K562 (cell line): Measurements from ENCODE around the gene CCDC13. TPM values are rescaled to one million over a fixed set of nuclear protein-coding genes. Genes with fewer than 3 reads are reported as not detected.

ENCODE experiments used
- ATAC-seq: fragments of 200-7000 bp; cut with Tn5 transposase; 3 replicates; pipeline ENCODE4 v1.9.1; 2020; ENCODE audit warnings: moderate library complexity
- BruUV-seq: library from RNA; stranded (reverse); fragments of 400-500 nt; replicated peaks from 2 replicates; lab custom pipeline; 2021; lab: Mats Ljungman, UMichigan
- CTCF ChIA-PET: fragments of 300-600 bp; formaldehyde crosslinking; extraction: SDS; loops from one replicate; lab custom pipeline; 2021; ENCODE audit warnings: low intra/inter-chr PET ratio; lab: Yijun Ruan, JAX
- POLR2A ChIA-PET: fragments of 300-600, 350-650 bp; sonication (Branson Sonifier 250); formaldehyde crosslinking; extraction: SDS; loops from one replicate; lab custom pipeline; 2021; ENCODE audit warnings: antibody characterized with exemption, inconsistent platforms; lab: Yijun Ruan, JAX
- DNase-seq, 4 experiments: peaks; one replicate each; pipeline versions ENCODE4 v3.0.0 to v3.0.0-alpha.2; 2011 to 2018; ENCODE audit warnings: low spot score in 3 of 4, mixed read lengths in 3 of 4; ENCODE audit errors: extremely low read depth in 1 of 4
- FAIRE-seq: peaks from 2 replicates; lab custom pipeline; 2011; peaks lifted over from hg19 to GRCh38; lab: Jason Lieb, UNC
- H2AFZ ChIP-seq: 2 replicates; pipeline ENCODE4 v1.6.0; 2011; ENCODE audit warnings: low read depth, low read length, control low read depth, inconsistent platforms
- H3K27ac ChIP-seq: fragments of 200-600 bp; 3 replicates; pipeline ENCODE4 v1.8.0; 2011; ENCODE audit warnings: low read depth, mild to moderate bottlenecking, control low read depth, inconsistent platforms, low read length, moderate library complexity, mixed read lengths; ENCODE audit errors: extremely low read depth
- H3K27me3 ChIP-seq, 2 experiments: fragments of 300-600 bp in 1 of 2; 2 replicates in 1 of 2; 3 replicates in 1 of 2; pipeline versions ENCODE4 v1.6.0 to v1.8.0; 2011; ENCODE audit warnings: inconsistent platforms in 2 of 2, low read length in 2 of 2, mild to moderate bottlenecking in 1 of 2, mixed read lengths in 1 of 2, moderate library complexity in 1 of 2; ENCODE audit not compliant: control insufficient read depth in 2 of 2, insufficient read depth in 2 of 2
- H3K36me3 ChIP-seq: fragments of 300-600 bp; 3 replicates; pipeline ENCODE4 v1.8.0; 2011; ENCODE audit warnings: mild to moderate bottlenecking, low read length, inconsistent platforms; ENCODE audit not compliant: control insufficient read depth, insufficient read depth
- H3K4me1 ChIP-seq, 2 experiments: fragments of 200-600 bp in 1 of 2; replicated peaks in 1 of 2; 2 replicates in 1 of 2; 3 replicates in 1 of 2; pipeline versions ENCODE4 v1.5.1 to v1.8.0; 2011; ENCODE audit warnings: inconsistent platforms in 2 of 2, low read length in 2 of 2, mild to moderate bottlenecking in 1 of 2, mixed read lengths in 1 of 2, moderate library complexity in 1 of 2; ENCODE audit not compliant: control insufficient read depth in 2 of 2, insufficient read depth in 2 of 2
- H3K4me2 ChIP-seq: 2 replicates; pipeline ENCODE4 v1.6.1; 2011; ENCODE audit warnings: low read length, control low read depth, inconsistent platforms, mixed read lengths; ENCODE audit not compliant: insufficient read depth
- H3K4me3 ChIP-seq: fragments of 200-600 bp; sonication (generic), shearing (Covaris generic); 2 replicates; pipeline ENCODE4 v1.5.1; 2016; ENCODE audit warnings: control low read depth, inconsistent platforms
- H3K79me2 ChIP-seq: fragments of 200-600 bp; 3 replicates; pipeline ENCODE4 v1.8.0; 2011; ENCODE audit warnings: low read length, inconsistent platforms; ENCODE audit not compliant: control insufficient read depth, insufficient read depth
- H3K9ac ChIP-seq, 2 experiments: 2 replicates each; pipeline versions ENCODE4 v1.6.0 to v1.6.1; 2011; ENCODE audit warnings: low read depth in 2 of 2, low read length in 2 of 2, control low read depth in 1 of 2, inconsistent platforms in 1 of 2, mild to moderate bottlenecking in 1 of 2, mixed read lengths in 1 of 2; ENCODE audit not compliant: insufficient read depth in 1 of 2
- H3K9me1 ChIP-seq: one replicate; pipeline ENCODE4 v1.6.0; 2011; ENCODE audit warnings: inconsistent platforms, mild to moderate bottlenecking, low read length, moderate library complexity; ENCODE audit not compliant: control insufficient read depth, insufficient read depth
- H3K9me3 ChIP-seq: replicated peaks from 2 replicates; pipeline ENCODE4 v1.5.1; 2011; ENCODE audit warnings: low read depth, low read length, inconsistent platforms; ENCODE audit not compliant: control insufficient read depth, insufficient read depth
- H4K20me1 ChIP-seq: replicated peaks from 2 replicates; pipeline ENCODE4 v1.6.1; 2011; ENCODE audit warnings: low read length, inconsistent platforms, mixed read lengths; ENCODE audit not compliant: control insufficient read depth, insufficient read depth
- CBX8 ChIP-seq: fragments of 200-600 bp; sonication (generic); IDR thresholded peaks from 2 replicates; pipeline ENCODE4 v1.6.1; 2012; ENCODE audit warnings: borderline replicate concordance, mixed run types, low read depth, mild to moderate bottlenecking, moderate library complexity, mixed read lengths, low read length, control low read depth, inconsistent platforms; ENCODE audit not compliant: poor library complexity, severe bottlenecking; ENCODE audit errors: extremely low read depth
- GATAD2B ChIP-seq: fragments of 450-650 bp; IDR thresholded peaks from 2 replicates; pipeline ENCODE4 v1.6.1; 2017; ENCODE audit warnings: mild to moderate bottlenecking, borderline replicate concordance
- GTF2E2 ChIP-seq: fragments of 200-800 bp; sonication (Bioruptor generic); IDR thresholded peaks from 2 replicates; pipeline ENCODE4 v1.6.1; 2016; ENCODE audit warnings: missing genetic modification characterization, missing compliant biosample characterization
- GTF2F1 ChIP-seq: IDR thresholded peaks from 2 replicates; pipeline ENCODE4 v1.6.1; 2011; ENCODE audit warnings: low read depth, low read length, improper control_type of control experiment
- KDM2B ChIP-seq: fragments of 250-450 bp; sonication (Bioruptor Pico); IDR thresholded peaks from 2 replicates; pipeline ENCODE4 v1.8.0; 2021; ENCODE audit warnings: mild to moderate bottlenecking, moderate library complexity
- MEIS2 ChIP-seq: fragments of 450-650 bp; IDR thresholded peaks from 2 replicates; pipeline ENCODE4 v1.6.1; 2014; ENCODE audit warnings: mild to moderate bottlenecking; ENCODE audit not compliant: partially characterized antibody
- MNT ChIP-seq, 2 experiments: fragments of 450-650 bp; conservative IDR thresholded peaks; 2 replicates each; pipeline ENCODE4 v1.6.1; 2017; ENCODE audit warnings: mild to moderate bottlenecking in 2 of 2, moderate library complexity in 2 of 2
- MYNN ChIP-seq, 2 experiments: sonication (generic); formaldehyde crosslinking in 1 of 2; IDR thresholded peaks; 2 replicates each; pipeline versions ENCODE4 v1.5.0 to v1.6.1; 2016 to 2020; ENCODE audit warnings: antibody characterized with exemption in 1 of 2, missing genetic modification reagents in 1 of 2
- RBM15 ChIP-seq: fragments of 200-400 bp; formaldehyde crosslinking; IDR thresholded peaks from 2 replicates; pipeline ENCODE4 v1.6.1; 2018; ENCODE audit warnings: mild to moderate bottlenecking, low read length, moderate library complexity; ENCODE audit not compliant: insufficient read depth
- ZBTB1 ChIP-seq: sonication (generic); formaldehyde crosslinking; IDR thresholded peaks from 2 replicates; pipeline ENCODE4 v1.8.1; 2023; ENCODE audit warnings: missing genetic modification reagents, low read depth, mild to moderate bottlenecking, borderline replicate concordance
- ZNF165 ChIP-seq: fragments of 250-450 bp; sonication (Bioruptor Pico); IDR thresholded peaks from 2 replicates; pipeline ENCODE4 v1.4.0; 2020; ENCODE audit warnings: borderline replicate concordance
- WGBS: fragments of 100-300 bp; shearing (Covaris generic); methylation state at CpG from one replicate; pipeline ENCODE4 v1.1.6; 2016; ENCODE audit warnings: low coverage, mixed read lengths; ENCODE audit not compliant: insufficient coverage; ENCODE audit errors: missing lambda C conversion rate; 5-methylcytosine and 5-hydroxymethylcytosine counted together
- in situ Hi-C: fragments of 300-500 bp; cut with MboI; formaldehyde crosslinking; loops from 4 replicates; pipeline ENCODE4 v1.15.0; 2018; ENCODE audit warnings: inconsistent platforms, mixed read lengths
- intact Hi-C: fragments of 100-400 bp; cut with micrococcal nuclease; formaldehyde crosslinking; loops from 2 replicates; pipeline ENCODE4 v1.14.2; 2022
- polyA plus RNA-seq, 8 experiments: library from polyadenylated mRNA; depleted of rRNA in 4 of 8; stranded (reverse) in 5 of 8; unstranded in 3 of 8; fragments of >200 nt; fragmentation: Nextera tagmentation in 2 of 8; fragmentation: Illumina TruSeq in 1 of 8; extraction: Ambion mirVana in 2 of 8; extraction: Trizol in 1 of 8; gene quantifications; 2 replicates each; pipeline versions ENCODE4 v1.2.1 to v1.2.3, GENCODE V29; 2011 to 2014; ENCODE audit warnings: inconsistent platforms in 1 of 8, missing spikeins in 1 of 8
- total RNA-seq, 7 experiments: library from RNA; depleted of rRNA in 6 of 7; stranded (reverse); fragments of >200 nt in 6 of 7; fragmentation: Illumina TruSeq in 2 of 7; extraction: Trizol in 2 of 7; gene quantifications; 2 replicates each; pipeline versions ENCODE4 v1.2.1 to v1.2.3, GENCODE V29; 2011 to 2021; ENCODE audit warnings: low replicate concordance in 1 of 7

Gene CCDC13
- total and polyA plus RNA-seq, 9 of the 15 experiments (the other 6 are each of a cell fraction or from before 2014, with no cell fraction given) = 0.20 to 0.70 (median 0.48) TPM; not detected in 2

GRCh38 chr3:42815826-42816225, 42.8 kb upstream of the CCDC13 start:
- Histone ChIP-seq H3K4me2 (no peak overlapping the region), H3K36me3 (no peaks in the 10 kb centered on the region), H3K9ac (no peak overlapping the region), H3K9me1 (no peaks in the 10 kb centered on the region), H2AFZ (no peak overlapping the region), H3K4me3 (no peak overlapping the region), H3K4me1 (peaks cover 4 to 21% of the 10 kb centered on the region in 2 experiments; a peak in 4 of 5 replicates), H4K20me1 (no peaks in the 10 kb centered on the region), H3K9me3 (peaks cover 7% of the 10 kb centered on the region), H3K27ac (no peak overlapping the region), H3K27me3 (0 out of 5 replicates have a peak, but pooled peaks cover 0 to 4% of the 10 kb centered on the region in 2 experiments), H3K79me2 (no peaks in the 10 kb centered on the region)
- in situ Hi-C loops = no loop called here
- intact Hi-C loops = no loop called here
- POLR2A ChIA-PET = interaction anchor here (0.9 to 3.1 kb wide), 4 partner anchors 9 to 22 kb away, joined by 3 to 19 read pairs (median 4); partner anchors contain the start of gene HIGD1A
- no peak for TF ChIP-seq ZBTB1 (CRISPR knock-in tag)
- TF ChIP-seq GTF2E2 = no peak
- peak; percentile 73; the same call in 1 of the 2 replicates for TF ChIP-seq MYNN (IDR thresholded peaks at IDR 0.05)
- no peak for TF ChIP-seq MYNN (CRISPR knock-in tag; IDR thresholded peaks at IDR 0.05)
- TF ChIP-seq ZNF165 (CRISPR knock-in tag) = no peak
- TF ChIP-seq MEIS2 = peak; percentile 13
- TF ChIP-seq KDM2B (CRISPR knock-in tag) = no peak
- TF ChIP-seq CBX8 = no peak
- TF ChIP-seq MNT (conservative IDR thresholded peaks at IDR 0.05) = no peak
- no peak for TF ChIP-seq GTF2F1
- no peak for TF ChIP-seq GATAD2B
- no peak for TF ChIP-seq RBM15
- DNase-seq = no peak
- CTCF ChIA-PET = no interaction called here
- BruUV-seq = no TSS peak
- no peak for ATAC-seq
- 30% methylated on average over 2 of the region's 2 CpGs for WGBS
- FAIRE-seq = no peak
